AG09309 (cell line): Measurements from ENCODE around the gene CLDN22.

Experiments
- DNase-seq: peaks from one replicate; pipeline ENCODE4 v3.0.0-alpha.2; 2010; ENCODE audit warnings: low read depth
- H3K4me3 ChIP-seq: 2 replicates; pipeline ENCODE4 v1.5.1; 2011; ENCODE audit warnings: mild to moderate bottlenecking, low read depth, low read length, moderate library complexity; ENCODE audit not compliant: control insufficient read depth
- CTCF ChIP-seq: IDR thresholded peaks from 2 replicates; pipeline ENCODE4 v1.5.1; 2011; ENCODE audit warnings: mild to moderate bottlenecking, low read depth, low read length, inconsistent platforms; ENCODE audit not compliant: insufficient read depth, control insufficient read depth; ENCODE audit errors: missing control alignments

CLDN22 gene

GRCh38 chr4:183360161-183360919, 40.3 kb upstream of the CLDN22 start:
- no peak for DNase-seq
- no peak for TF ChIP-seq CTCF
- H3K4me3 ChIP-seq = no peak overlapping the region

DNA sequence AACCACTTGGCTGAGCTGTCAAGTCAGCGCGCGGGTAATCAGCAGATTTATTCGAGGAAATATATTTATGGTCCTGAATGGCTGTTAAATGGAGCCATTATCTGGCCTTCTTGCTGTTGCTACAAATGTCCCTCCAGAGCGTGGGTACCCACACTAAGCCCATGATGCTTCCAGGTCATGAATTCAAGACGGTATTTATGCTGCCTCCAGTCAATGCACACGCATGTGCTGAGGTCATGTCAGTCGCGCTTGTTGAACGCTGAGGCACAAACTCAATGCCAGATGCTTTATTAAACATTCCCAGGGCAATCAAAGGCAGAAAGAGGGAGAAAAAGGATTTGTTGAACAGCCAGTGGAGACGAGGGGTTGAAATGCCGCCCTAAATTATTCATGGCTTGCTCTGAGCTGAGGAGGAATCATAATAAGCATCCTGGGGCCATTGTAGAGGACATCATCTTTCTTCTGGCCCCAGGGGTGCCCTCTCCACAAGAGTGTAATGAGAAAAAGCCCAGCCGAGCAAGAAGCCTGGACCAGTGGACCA, 38.2 kb upstream of the CLDN22 start:
- H3K4me3 ChIP-seq = no peak overlapping the region
- DNase-seq = no peak
- TF ChIP-seq CTCF = no peak

DNA sequence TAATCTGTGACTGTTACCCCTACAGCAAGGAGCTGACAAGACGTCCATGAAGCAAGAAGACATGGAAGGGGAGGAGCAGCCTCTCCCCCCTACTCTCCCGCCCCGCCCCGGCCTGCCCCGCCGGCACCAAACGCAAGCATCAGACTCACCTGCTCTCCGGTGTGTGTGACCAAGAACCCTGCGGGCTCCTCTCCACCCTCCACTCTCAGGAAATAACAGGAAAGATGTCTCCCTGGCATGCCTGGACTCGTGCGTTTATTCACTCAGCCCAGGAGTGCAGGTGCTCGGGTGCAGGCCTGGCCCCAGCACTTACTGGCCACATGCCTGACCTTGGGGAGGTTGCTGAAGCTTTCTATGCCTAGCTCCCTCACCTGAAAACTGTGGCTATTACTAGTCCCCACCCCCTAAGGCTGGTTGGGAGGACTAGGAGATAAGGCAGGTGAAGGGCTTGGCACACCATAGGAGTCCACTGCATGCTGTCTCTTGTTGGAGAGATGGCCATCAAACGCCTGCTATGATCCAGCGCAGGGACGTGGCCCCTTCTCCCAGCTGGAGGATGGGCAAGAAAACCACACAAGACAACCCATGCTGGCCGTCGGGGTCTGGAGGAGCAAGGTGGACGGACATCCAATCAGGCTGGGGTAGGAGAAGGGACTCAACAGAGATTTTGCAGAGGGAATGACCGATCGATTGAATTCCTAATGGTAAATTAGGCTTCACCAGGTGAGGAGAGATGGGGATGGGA, 37.0 kb upstream of the CLDN22 start:
- no peak for TF ChIP-seq CTCF
- no peak overlapping the region for H3K4me3 ChIP-seq
- DNase-seq = no peak

- H3K4me3 ChIP-seq = no peak overlapping the region
- TF ChIP-seq CTCF = no peak
- no peak for DNase-seq
Measured at GRCh38 chr4:183356173-183356830, 36.2 kb upstream of the CLDN22 start.

DNA sequence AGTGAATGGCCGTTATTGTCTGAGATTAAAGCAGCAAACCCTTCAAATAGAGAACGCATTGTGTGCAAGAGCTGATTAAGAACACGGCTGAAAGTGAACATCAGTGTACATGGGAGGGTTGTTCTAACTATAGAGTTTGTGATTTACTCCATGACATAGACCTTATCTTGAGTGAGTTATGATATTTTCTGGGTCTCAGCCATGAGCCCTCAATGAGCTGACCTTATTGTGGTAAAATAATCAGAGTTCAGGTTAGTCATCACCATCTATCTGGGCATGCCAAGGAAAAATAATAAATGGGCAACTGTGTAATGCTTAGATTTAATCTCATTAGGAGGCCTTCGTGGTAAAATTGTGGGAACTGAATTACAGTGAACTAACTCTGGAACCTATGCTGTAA, 35.3 kb upstream of the CLDN22 start:
- peak; percentile 74 for DNase-seq
- TF ChIP-seq CTCF = no peak

GRCh38 chr4:183354219-183354618, 34.1 kb upstream of the CLDN22 start:
- TF ChIP-seq CTCF = no peak
- H3K4me3 ChIP-seq = no peak overlapping the region
- DNase-seq = no peak

More for the DNA sequence above, 35.3 kb upstream of the CLDN22 start:
- no peak overlapping the region for H3K4me3 ChIP-seq
